ENCODE measurements around the gene CACNA1G.

Gene CACNA1G

GRCh38 chr17:50560185-50560824, at the start of gene CACNA1G:
TSS of gene CACNA1G (plus strand) at chr17:50560715. CDS start at chr17:50561460, 745 bp downstream.
- DNase-seq = peak; percentile 88

- peak; percentile 92 for DNase-seq
These were observed 49.5 kb upstream of the CACNA1G start for GRCh38 chr17:50511058-50511457.

DNA sequence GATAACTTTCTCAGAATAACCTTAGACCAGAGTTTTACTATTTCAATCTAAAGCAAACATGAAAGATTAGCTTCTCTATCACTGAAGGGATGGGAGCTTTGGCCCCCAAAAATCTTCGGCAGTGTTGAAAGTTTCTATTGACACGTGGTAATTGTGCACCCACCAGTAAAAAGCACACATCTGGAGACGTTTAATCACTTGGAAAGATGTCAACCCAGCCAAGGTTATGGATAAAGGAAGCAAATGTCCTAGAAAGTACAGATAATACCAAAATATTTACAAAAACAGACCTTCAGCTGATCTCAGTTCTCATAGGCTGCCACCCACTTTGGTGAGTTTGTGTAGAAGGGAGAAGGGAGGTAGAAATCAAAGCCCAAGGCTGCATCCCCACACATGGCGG, 47.0 kb upstream of the CACNA1G start:
- DNase-seq = no peak

GRCh38 chr17:50514388-50514787, 46.1 kb upstream of the CACNA1G start:
- no peak for DNase-seq

DNA sequence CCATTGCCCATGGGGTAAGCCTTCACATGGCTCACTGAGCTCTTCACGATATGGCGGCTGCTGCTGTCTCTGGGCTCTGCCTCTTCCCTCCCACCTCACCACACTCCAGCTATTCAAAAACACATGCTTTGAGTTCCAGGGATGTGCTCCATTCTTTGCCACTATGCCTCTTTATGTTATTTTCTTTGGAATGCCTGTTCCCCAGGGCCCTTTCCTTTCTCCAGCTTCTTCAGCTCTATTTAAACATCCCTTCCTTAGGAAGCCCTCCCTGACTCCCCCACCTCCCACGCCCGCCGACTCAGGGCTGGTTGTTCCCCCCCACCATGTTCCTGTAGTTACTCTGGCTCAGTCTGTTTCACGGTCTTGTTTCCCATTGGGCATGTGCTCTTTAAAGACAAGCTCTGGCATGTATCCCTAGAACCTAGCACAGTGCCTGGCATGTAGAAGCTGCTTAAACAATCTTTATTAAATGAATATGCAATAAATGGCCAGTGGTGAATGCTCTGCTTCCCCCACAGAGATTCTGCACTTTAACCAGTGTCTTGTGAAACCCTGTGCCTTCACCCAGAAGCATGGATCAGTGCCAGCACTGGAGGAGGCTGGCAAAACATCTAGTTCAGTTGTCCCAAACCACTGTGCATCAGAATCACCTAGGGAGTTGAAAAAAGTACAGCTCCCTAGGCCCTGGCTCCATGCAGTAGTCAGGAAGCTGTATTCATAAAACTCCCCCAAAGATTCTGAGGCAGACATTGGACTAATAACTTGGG, 45.4 kb upstream of the CACNA1G start:
- DNase-seq = no peak

DNA sequence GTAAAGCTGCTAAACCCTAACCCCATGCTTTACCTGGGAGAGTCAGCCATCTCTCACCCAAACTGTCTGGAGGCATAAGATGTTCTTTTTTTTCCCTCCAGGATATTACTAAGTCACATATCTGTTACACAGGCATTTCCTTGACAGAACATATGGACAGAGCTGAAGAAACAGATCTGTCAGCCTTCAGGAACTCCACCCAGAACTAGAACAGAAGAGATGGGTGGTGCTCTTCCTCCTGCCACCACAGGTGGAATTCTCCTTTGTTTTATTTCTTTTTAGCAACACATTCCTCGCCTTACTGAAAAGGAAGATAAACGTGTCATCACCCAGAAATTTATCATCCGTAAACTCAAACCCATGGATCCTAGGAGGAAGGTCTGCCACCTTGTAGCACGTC, 43.5 kb upstream of the CACNA1G start:
- no peak for DNase-seq

GRCh38 chr17:50517504-50518383, 42.8 kb upstream of the CACNA1G start:
- DNase-seq = no peak

GRCh38 chr17:50518384-50519023, 42.0 kb upstream of the CACNA1G start:
- no peak for DNase-seq

DNA sequence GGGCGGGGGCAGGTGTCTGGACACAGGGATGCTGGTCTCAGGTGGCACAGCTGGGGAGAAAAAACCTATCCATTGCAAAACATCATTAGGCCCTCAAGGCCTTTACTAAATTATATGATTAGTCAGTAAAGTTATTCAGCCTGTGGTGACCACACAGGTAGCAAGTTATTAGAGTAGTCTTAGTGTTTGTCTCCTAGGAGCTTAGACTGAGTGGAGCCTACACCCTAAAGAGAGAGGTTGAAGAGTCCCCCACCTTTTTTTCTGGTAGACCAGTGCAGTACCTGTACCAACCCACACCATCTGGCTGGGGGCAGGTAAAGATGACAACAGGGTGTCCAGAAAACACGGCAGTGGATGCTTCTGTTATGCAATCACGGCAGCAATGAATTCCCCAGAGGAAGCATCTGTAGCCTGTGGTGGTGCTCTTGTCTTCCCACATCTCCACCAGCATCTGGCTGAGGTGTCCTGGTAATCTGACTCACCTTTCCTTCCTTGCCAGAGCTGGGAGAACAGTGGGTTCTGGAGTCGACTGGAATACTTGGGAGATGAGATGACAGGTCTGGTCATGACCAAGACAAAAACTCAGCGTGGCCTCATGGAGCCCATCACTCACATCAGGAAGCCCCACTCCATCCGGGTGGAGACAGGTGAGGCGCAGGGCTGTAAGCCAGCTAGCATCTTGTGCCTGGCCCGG, 41.2 kb upstream of the CACNA1G start:
- DNase-seq = no peak

DNA sequence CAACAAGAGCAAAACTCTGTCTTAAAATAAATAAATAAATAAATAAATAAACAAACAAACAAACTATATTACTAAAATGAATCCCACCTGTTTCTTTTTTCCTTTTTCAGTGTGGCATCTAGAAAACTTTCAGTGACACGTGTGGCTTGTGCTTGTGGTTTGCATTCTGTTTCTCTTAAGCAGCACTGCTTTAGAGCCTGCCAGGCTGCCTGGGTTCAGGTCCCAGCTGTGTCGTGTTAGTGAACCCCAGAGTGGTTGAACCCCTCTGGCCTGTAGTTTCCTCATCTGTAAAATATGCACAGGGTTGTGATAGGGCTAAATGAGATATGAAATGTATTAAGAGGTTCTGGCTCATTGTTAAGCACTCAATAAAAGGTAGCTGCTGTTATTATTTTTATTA, 40.0 kb upstream of the CACNA1G start:
- no peak for DNase-seq

- DNase-seq = no peak
These were observed 39.0 kb upstream of the CACNA1G start for GRCh38 chr17:50521514-50521913.

GRCh38 chr17:50522766-50523165, 37.7 kb upstream of the CACNA1G start:
- no peak for DNase-seq

DNA sequence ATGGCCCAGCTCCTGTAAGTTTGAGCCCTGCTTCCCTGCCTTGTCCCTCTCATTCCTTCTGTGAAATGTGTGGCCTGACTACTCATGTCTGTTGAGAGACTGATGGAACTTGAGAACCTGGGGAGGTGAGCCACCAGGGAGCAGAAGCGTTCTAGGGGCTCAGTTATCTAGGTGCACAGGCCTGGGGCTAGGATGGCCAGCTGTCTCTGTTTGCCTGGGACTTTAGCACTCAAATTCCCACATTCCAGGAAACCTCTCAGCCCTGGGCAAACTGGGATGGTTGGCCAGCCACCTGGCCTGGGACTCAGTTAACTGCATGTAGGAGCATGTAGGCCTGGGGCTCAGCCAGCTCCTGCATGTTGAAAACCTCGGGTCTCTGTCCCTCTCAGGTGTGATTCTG, 37.3 kb upstream of the CACNA1G start:
- DNase-seq = no peak

DNA sequence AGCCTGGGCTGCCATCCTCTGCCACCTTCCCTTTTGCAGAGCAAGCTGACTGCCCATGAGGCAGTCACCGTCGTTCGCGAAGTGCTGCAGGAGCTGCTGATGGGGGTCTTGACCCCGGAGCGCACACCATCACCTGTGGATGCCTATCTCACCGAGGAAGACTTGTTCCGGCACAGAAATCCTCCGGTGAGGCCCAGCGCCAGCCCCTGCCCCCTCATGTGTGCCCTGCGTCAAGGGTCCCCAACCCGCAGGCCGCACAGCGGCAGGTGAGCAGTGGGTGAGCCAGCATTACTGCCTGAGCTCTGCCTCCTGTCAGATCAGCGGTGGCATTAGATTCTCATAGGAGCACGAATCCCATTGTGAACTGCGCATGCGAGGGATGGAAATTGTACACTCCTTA, 35.7 kb upstream of the CACNA1G start:
- DNase-seq = no peak

DNA sequence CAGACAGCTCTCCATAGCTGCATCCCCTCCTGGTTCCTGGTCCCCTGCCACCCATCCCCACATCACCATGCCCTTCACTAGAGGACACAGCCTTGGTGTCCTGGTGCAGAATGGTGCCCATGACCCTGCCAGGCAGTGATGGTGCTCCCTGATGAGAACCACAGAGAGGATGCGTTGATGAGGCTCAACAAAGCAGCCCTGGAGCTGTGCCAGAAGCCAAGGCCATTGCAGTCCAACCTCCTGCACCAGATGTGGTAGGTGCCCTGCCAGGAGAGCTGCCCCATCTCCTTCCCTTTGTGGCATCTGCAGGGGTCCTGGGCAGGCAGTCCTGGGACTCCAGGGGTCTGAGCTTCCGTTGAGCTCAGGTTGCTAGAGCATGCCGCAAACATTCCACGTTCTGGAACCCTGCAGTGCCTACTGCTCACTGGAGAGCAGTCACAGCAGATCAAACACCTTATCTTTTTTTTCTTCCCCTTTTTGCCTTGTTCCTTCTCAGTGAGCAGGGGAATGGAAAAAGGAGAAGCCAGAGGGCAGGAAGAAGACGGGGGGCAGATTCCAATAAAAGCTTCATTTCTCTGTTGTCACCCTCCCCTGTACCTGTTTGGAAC, 33.3 kb upstream of the CACNA1G start:
- no peak for DNase-seq

GRCh38 chr17:50527949-50528474, 32.5 kb upstream of the CACNA1G start:
- DNase-seq = no peak

- no peak for DNase-seq
These were observed 30.7 kb upstream of the CACNA1G start for GRCh38 chr17:50529849-50530248.

- no peak for DNase-seq
These were observed 29.0 kb upstream of the CACNA1G start for GRCh38 chr17:50531428-50532025.

GRCh38 chr17:50532452-50533024, 28.0 kb upstream of the CACNA1G start, which contains the start of gene EPN3:
TSS of gene EPN3 (plus strand) at chr17:50532735. CDS start at chr17:50536557, 3,822 bp downstream.
- DNase-seq = no peak

- no peak for DNase-seq
These were observed 27.3 kb upstream of the CACNA1G start for GRCh38 chr17:50533185-50533584.

- no peak for DNase-seq
These were observed 26.8 kb upstream of the CACNA1G start for GRCh38 chr17:50533720-50534148.

Measured in activated CD4-positive, alpha-beta T cell treated with anti-CD3 and anti-CD28 coated beads, Interleukin-10, Interleukin-2, amounts not matched to agents 100 ng/mL and 50 ng/mL, durations not matched to agents 16 hours and 8 hours (primary cell).